HG03103 (cell line): Measurements from ENCODE around the gene KCNQ5.

Experiments used
- ATAC-seq: cut with Tn5 transposase; IDR thresholded peaks from one replicate; pipeline ENCODE4 v1.9.1; 2021; ENCODE audit warnings: low read depth; ENCODE audit not compliant: unreplicated experiment

Gene KCNQ5

GRCh38 chr6:72639920-72640614, 18.2 kb downstream of the KCNQ5 start:
- no peak for ATAC-seq

GRCh38 chr6:72640615-72640930, 18.7 kb downstream of the KCNQ5 start:
- ATAC-seq = no peak

GRCh38 chr6:72642435-72642834, 20.6 kb downstream of the KCNQ5 start:
- no peak for ATAC-seq

- ATAC-seq = no peak
Observed at GRCh38 chr6:72643214-72643613, 21.4 kb downstream of the KCNQ5 start.

- ATAC-seq = no peak
Observed at GRCh38 chr6:72646604-72647485, 25.0 kb downstream of the KCNQ5 start.

- ATAC-seq = no peak
Observed at GRCh38 chr6:72647489-72647888, 25.6 kb downstream of the KCNQ5 start.

GRCh38 chr6:72649032-72649984, 27.4 kb downstream of the KCNQ5 start:
- peak; percentile 53 for ATAC-seq

- no peak for ATAC-seq
Observed at GRCh38 chr6:72650081-72650745, 28.3 kb downstream of the KCNQ5 start.

GRCh38 chr6:72651174-72651573, 29.3 kb downstream of the KCNQ5 start:
- ATAC-seq = no peak

GRCh38 chr6:72651967-72652956, 30.4 kb downstream of the KCNQ5 start:
- ATAC-seq = no peak

- no peak for ATAC-seq
Observed at GRCh38 chr6:72653026-72653425, 31.2 kb downstream of the KCNQ5 start.

GRCh38 chr6:72654071-72654621, 32.3 kb downstream of the KCNQ5 start:
- ATAC-seq = peak; percentile 61

- no peak for ATAC-seq
Observed at GRCh38 chr6:72657407-72658197, 35.7 kb downstream of the KCNQ5 start.

GRCh38 chr6:72659754-72660153, 37.9 kb downstream of the KCNQ5 start:
- no peak for ATAC-seq

GRCh38 chr6:72661411-72661810, 39.5 kb downstream of the KCNQ5 start:
- no peak for ATAC-seq

- ATAC-seq = no peak
Observed at GRCh38 chr6:72665599-72665998, 43.7 kb downstream of the KCNQ5 start.

GRCh38 chr6:72669324-72669723, 47.5 kb downstream of the KCNQ5 start:
- ATAC-seq = no peak

- no peak for ATAC-seq
Observed at GRCh38 chr6:72672906-72673305, 51.0 kb downstream of the KCNQ5 start.
